GM10266 (cell line): Measurements from ENCODE around the gene TOX2.

Source experiments
- DNase-seq: peaks from one replicate; pipeline ENCODE4 v3.0.0; 2012; ENCODE audit errors: extremely low spot score
- CTCF ChIP-seq: IDR thresholded peaks from 2 replicates; pipeline ENCODE4 v1.5.1; 2012; ENCODE audit warnings: mild to moderate bottlenecking, low read depth; ENCODE audit not compliant: control insufficient read depth, insufficient read depth; ENCODE audit errors: missing control alignments

TOX2 gene

GRCh38 chr20:43915211-43916072 is 790 bp downstream of the TOX2 start:
- TF ChIP-seq CTCF: no peak
- peak; percentile 53 for DNase-seq

DNA sequence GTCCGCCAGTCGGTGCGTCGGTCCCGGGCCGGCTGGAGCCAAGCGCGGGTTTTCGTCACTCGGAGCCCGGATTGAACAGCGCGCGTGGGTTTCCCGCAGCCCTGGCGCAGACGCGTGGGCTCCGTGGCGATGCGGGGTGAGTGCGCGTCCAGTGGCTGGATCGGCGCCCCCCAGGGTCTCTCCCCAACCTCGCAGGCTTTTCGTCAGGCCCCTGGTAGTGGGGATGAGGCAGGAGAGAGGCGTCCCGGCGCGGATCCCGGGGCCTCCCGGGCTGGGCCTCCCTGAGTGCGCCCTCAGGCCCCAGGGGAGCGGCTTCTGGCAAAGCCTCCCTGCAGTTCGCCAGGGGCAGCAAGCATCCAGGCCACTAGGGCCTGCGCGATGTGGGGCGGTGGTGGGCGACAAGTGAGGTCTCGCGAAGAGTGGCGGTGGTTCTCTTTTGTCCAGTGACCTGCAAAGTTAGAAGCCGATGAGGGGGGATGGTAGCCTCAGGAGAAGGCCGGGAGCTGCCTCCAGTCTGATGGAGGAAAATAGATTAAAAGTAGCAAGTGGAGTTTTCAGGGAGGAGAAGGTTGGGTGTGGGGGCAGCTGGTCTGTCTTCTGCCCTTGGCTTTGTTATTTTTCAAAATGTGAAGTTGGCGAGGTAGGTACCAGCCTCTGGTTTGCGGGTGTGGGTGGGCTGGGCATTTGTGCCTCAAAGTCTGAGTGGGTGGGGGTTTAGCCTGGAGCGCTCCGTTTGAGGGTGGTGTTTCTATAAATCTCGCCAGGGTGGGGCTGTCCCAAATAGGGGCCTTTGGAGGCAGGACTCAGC is 1.6 kb downstream of the TOX2 start:
- peak; percentile 46 for DNase-seq
- TF ChIP-seq CTCF: no peak

DNA sequence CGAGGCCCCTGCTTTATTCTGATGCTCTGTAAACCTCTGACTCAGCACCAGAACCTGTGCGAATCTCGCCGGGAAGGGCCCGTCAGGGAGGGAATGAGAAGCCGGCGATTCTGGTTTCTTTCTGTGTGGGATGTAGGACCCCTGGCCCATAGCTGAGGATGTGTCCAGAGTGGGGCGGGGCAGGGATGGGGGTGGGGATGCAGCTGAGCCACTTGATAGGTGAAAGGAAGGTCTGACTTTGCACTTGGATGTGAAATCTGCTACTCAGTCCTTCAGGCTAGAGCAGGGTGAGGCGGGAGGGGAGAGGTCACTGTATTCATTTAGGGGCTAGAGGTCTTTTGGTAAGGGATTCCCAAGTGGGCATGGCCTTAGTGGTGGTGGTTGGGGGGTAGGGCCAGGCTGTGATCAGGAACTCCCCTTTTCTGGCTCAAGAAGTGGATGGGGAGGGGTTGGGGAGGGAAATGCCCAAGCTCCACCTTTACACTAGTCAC is 2.3 kb downstream of the TOX2 start:
- DNase-seq: peak; percentile 51
- TF ChIP-seq CTCF: no peak

DNA sequence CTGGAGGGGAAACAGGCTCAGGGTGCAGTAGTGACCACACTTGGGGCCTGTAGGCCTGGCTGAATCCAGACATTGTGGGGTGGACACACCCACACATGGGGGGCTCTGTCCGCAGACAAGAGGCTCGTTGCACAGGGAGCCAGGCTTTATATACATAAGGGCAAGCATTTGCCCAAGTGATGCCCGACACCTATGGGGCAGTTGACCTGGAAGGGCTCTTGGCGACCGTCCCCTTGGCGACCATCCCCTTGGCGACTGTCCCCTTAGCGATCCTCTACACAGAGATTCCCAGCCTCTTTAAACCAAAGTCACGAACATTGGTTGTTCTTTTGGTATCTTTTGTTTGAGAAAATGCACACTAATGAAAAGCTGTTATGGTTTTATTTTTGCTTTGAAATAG is 2.7 kb downstream of the TOX2 start:
- TF ChIP-seq CTCF: no peak
- no peak for DNase-seq

- no peak for DNase-seq
- TF ChIP-seq CTCF: no peak
These were observed 5.2 kb downstream of the TOX2 start for GRCh38 chr20:43919686-43920403.

DNA sequence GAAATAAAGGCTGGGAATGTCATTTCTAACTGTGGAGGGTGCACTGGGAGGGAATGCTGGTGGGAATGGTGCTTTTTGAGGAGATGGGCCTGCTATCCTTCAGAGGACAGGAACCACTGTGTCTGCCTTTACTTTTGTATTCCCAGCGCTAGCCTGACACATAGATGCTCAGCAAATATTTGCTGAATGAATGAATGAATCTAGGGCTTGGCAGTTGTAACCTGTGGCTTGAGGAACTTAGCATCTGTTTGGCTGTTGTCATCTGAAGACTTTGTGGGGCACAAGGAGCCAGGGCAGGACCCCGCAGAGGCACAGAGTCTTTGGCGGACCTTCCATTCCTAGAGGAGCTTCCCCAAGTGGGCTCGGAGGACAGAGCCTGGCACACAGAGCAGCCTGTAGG is 6.1 kb downstream of the TOX2 start:
- no peak for TF ChIP-seq CTCF
- DNase-seq: no peak
